IMR-90 (cell line): Measurements from ENCODE around the gene ARMC5. TPM values are rescaled to one million over a fixed set of nuclear protein-coding genes. Genes with fewer than 3 reads are reported as not detected.

Experiments used
- ATAC-seq: fragments of 200-7000 bp; cut with Tn5 transposase; 2 replicates; pipeline ENCODE4 v1.9.1; 2020; ENCODE audit warnings: low read depth, mild to moderate bottlenecking, moderate library complexity
- BruUV-seq: library from RNA; stranded (reverse); fragments of 400-500 nt; replicated peaks from 2 replicates; lab custom pipeline; 2021; lab: Mats Ljungman, UMichigan
- CTCF ChIA-PET: fragments of 300-600 bp; formaldehyde crosslinking; extraction: SDS; loops from one replicate; lab custom pipeline; 2021; ENCODE audit warnings: antibody characterized with exemption; lab: Yijun Ruan, JAX
- POLR2A ChIA-PET: fragments of 300-600 bp; sonication (Branson Sonifier 250); formaldehyde crosslinking; loops from one replicate; lab custom pipeline; 2022; ENCODE audit warnings: antibody characterized with exemption; ENCODE audit not compliant: unreplicated experiment; lab: Charles Lee
- DNase-seq: peaks from one replicate; pipeline ENCODE4 v3.0.0; 2013
- H2AFZ ChIP-seq: replicated peaks from 2 replicates; pipeline ENCODE3; 2013; ENCODE audit warnings: low read length, mild to moderate bottlenecking; ENCODE audit not compliant: poor library complexity
- H2AK5ac ChIP-seq: 2 replicates; pipeline ENCODE4 v1.6.1; 2013; ENCODE audit warnings: low read depth, low read length, inconsistent platforms
- H2AK9ac ChIP-seq: replicated peaks from 2 replicates; pipeline ENCODE3; 2013; ENCODE audit warnings: mild to moderate bottlenecking, low read depth, low read length, moderate library complexity; ENCODE audit not compliant: poor library complexity
- H2BK120ac ChIP-seq: 2 replicates; pipeline ENCODE4 v1.6.1; 2013; ENCODE audit warnings: low read depth, low read length, inconsistent platforms
- H2BK15ac ChIP-seq: 3 replicates; pipeline ENCODE4 v1.6.1; 2013; ENCODE audit warnings: low read depth, low read length, inconsistent platforms
- H2BK20ac ChIP-seq: 2 replicates; pipeline ENCODE4 v1.6.1; 2013; ENCODE audit warnings: low read depth, mild to moderate bottlenecking, inconsistent platforms, low read length, moderate library complexity
- H2BK5ac ChIP-seq: 2 replicates; pipeline ENCODE4 v1.6.1; 2013; ENCODE audit warnings: mild to moderate bottlenecking, low read depth, low read length, inconsistent platforms; ENCODE audit not compliant: poor library complexity, severe bottlenecking
- H3K14ac ChIP-seq: replicated peaks from 2 replicates; pipeline ENCODE4 v1.6.1; 2013; ENCODE audit warnings: low read depth, low read length, inconsistent platforms
- H3K18ac ChIP-seq: 2 replicates; pipeline ENCODE4 v1.6.1; 2013; ENCODE audit warnings: low read depth, low read length, control low read depth
- H3K23ac ChIP-seq: 2 replicates; pipeline ENCODE4 v1.6.1; 2013; ENCODE audit warnings: low read depth, low read length, inconsistent platforms
- H3K27ac ChIP-seq: 2 replicates; pipeline ENCODE4 v1.5.1; 2013; ENCODE audit warnings: mild to moderate bottlenecking, control low read depth, low read length; ENCODE audit not compliant: insufficient read depth
- H3K27me3 ChIP-seq: 2 replicates; pipeline ENCODE4 v1.6.1; 2013; ENCODE audit warnings: low read length; ENCODE audit not compliant: control insufficient read depth, insufficient read depth
- H3K36me3 ChIP-seq: 2 replicates; pipeline ENCODE4 v1.6.1; 2013; ENCODE audit warnings: low read length, mixed read lengths; ENCODE audit not compliant: control insufficient read depth, insufficient read depth
- H3K4ac ChIP-seq: 2 replicates; pipeline ENCODE4 v1.6.1; 2013; ENCODE audit warnings: low read depth, low read length, inconsistent platforms
- H3K4me1 ChIP-seq: 2 replicates; pipeline ENCODE4 v1.6.1; 2013; ENCODE audit warnings: low read length, mixed read lengths; ENCODE audit not compliant: control insufficient read depth, insufficient read depth
- H3K4me2 ChIP-seq: 2 replicates; pipeline ENCODE4 v1.6.1; 2013; ENCODE audit warnings: low read depth, mild to moderate bottlenecking, control low read depth, low read length, moderate library complexity
- H3K4me3 ChIP-seq: 2 replicates; pipeline ENCODE4 v1.5.1; 2013; ENCODE audit warnings: low read depth, mild to moderate bottlenecking, control low read depth, low read length, moderate library complexity; ENCODE audit not compliant: insufficient read depth
- H3K56ac ChIP-seq: 2 replicates; pipeline ENCODE4 v1.6.1; 2013; ENCODE audit warnings: low read length, inconsistent platforms; ENCODE audit not compliant: insufficient read depth; ENCODE audit errors: extremely low read depth
- H3K79me1 ChIP-seq, 2 experiments: 2 replicates each; pipeline ENCODE4 v1.6.1; 2013; ENCODE audit warnings: low read length in 2 of 2, inconsistent platforms in 1 of 2, low read depth in 1 of 2
- H3K9ac ChIP-seq: 2 replicates; pipeline ENCODE4 v1.6.1; 2013; ENCODE audit warnings: low read depth, low read length, control low read depth
- H3K9me1 ChIP-seq: 2 replicates; pipeline ENCODE4 v1.6.1; 2013; ENCODE audit warnings: low read length, inconsistent platforms; ENCODE audit not compliant: insufficient read depth
- H3K9me3 ChIP-seq: 2 replicates; pipeline ENCODE4 v1.6.1; 2013; ENCODE audit warnings: low read length; ENCODE audit not compliant: control insufficient read depth, insufficient read depth
- H4K20me1 ChIP-seq: 2 replicates; pipeline ENCODE4 v1.6.1; 2013; ENCODE audit warnings: low read length, inconsistent platforms; ENCODE audit not compliant: insufficient read depth
- H4K5ac ChIP-seq: 2 replicates; pipeline ENCODE4 v1.6.1; 2013; ENCODE audit warnings: mild to moderate bottlenecking, low read depth, low read length, control low read depth
- H4K8ac ChIP-seq, 2 experiments: 2 replicates each; pipeline ENCODE4 v1.6.1; 2013; ENCODE audit warnings: low read depth in 2 of 2, low read length in 2 of 2, control low read depth in 1 of 2, inconsistent platforms in 1 of 2
- H4K91ac ChIP-seq: 2 replicates; pipeline ENCODE4 v1.6.1; 2013; ENCODE audit warnings: low read depth, low read length, inconsistent platforms; ENCODE audit not compliant: insufficient read depth
- BHLHE40 ChIP-seq: fragments of 150-350 bp; IDR thresholded peaks from 2 replicates; pipeline ENCODE4 v1.6.1; 2016; ENCODE audit warnings: mild to moderate bottlenecking, low read depth, low read length
- CEBPB ChIP-seq: IDR thresholded peaks from 2 replicates; pipeline ENCODE4 v1.6.1; 2012; ENCODE audit warnings: low read depth, low read length, improper control_type of control experiment
- CHD1 ChIP-seq: IDR thresholded peaks from 2 replicates; pipeline ENCODE4 v1.6.1; 2012; ENCODE audit warnings: low read depth, low read length, improper control_type of control experiment
- CTCF ChIP-seq: conservative IDR thresholded peaks from 2 replicates; pipeline ENCODE4 v1.5.1; 2012; ENCODE audit warnings: mild to moderate bottlenecking, low read depth, low read length, improper control_type of control experiment
- ELK1 ChIP-seq: fragments of 150-350 bp; IDR thresholded peaks from 2 replicates; pipeline ENCODE4 v1.6.1; 2016; ENCODE audit warnings: low read depth, mild to moderate bottlenecking, low read length, moderate library complexity, borderline replicate concordance
- FOS ChIP-seq: fragments of 150-350 bp; IDR thresholded peaks from 2 replicates; pipeline ENCODE4 v1.6.1; 2016; ENCODE audit warnings: low read depth, low read length
- MAFK ChIP-seq: IDR thresholded peaks from 2 replicates; pipeline ENCODE4 v1.6.1; 2012; ENCODE audit warnings: low read depth, low read length, improper control_type of control experiment
- MAZ ChIP-seq: IDR thresholded peaks from 2 replicates; pipeline ENCODE4 v1.6.1; 2012; ENCODE audit warnings: low read depth, mild to moderate bottlenecking, low read length, improper control_type of control experiment, moderate library complexity, borderline replicate concordance
- MXI1 ChIP-seq: IDR thresholded peaks from 2 replicates; pipeline ENCODE4 v1.6.1; 2012; ENCODE audit warnings: low read depth, mild to moderate bottlenecking, low read length, moderate library complexity, borderline replicate concordance
- NFE2L2 ChIP-seq: fragments of 150-350 bp; IDR thresholded peaks from 2 replicates; pipeline ENCODE4 v1.6.1; 2016; ENCODE audit warnings: low read depth, mild to moderate bottlenecking, low read length
- POLR2A ChIP-seq: IDR thresholded peaks from 2 replicates; pipeline ENCODE4 v1.6.1; 2012; ENCODE audit warnings: mild to moderate bottlenecking, low read depth, low read length
- RAD21 ChIP-seq: IDR thresholded peaks from 2 replicates; pipeline ENCODE4 v1.6.1; 2012; ENCODE audit warnings: low read length, improper control_type of control experiment
- RCOR1 ChIP-seq: IDR thresholded peaks from 2 replicates; pipeline ENCODE4 v1.6.1; 2012; ENCODE audit warnings: mild to moderate bottlenecking, low read length, improper control_type of control experiment; ENCODE audit not compliant: insufficient replicate concordance
- RFX5 ChIP-seq: IDR thresholded peaks from 2 replicates; pipeline ENCODE4 v1.8.0; 2012; ENCODE audit warnings: low read depth, mild to moderate bottlenecking, low read length, moderate library complexity
- SMC3 ChIP-seq: fragments of 150-350 bp; IDR thresholded peaks from 2 replicates; pipeline ENCODE4 v1.6.1; 2016; ENCODE audit warnings: low read depth, mild to moderate bottlenecking, antibody characterized with exemption, low read length, moderate library complexity
- WGBS, 2 experiments: methylation state at CpG; one replicate each; pipeline versions ENCODE4 v1.1.5 to v1.1.7; 2013; ENCODE audit warnings: missing lambda C conversion rate in 2 of 2; ENCODE audit not compliant: insufficient read length in 1 of 2; ENCODE audit errors: extremely low coverage in 2 of 2; 5-methylcytosine and 5-hydroxymethylcytosine counted together
- dilution Hi-C: fragments of 300-500 bp; cut with HindIII; formaldehyde crosslinking; loops from one replicate; pipeline ENCODE4 v1.14.3; 2018; ENCODE audit warnings: low sequenced_read_pairs; ENCODE audit not compliant: unreplicated experiment
- in situ Hi-C: fragments of 300-500 bp; cut with MboI; formaldehyde crosslinking; loops from 3 replicates; pipeline ENCODE4 v1.14.3; 2019; ENCODE audit warnings: low sequenced_read_pairs, inconsistent platforms, mixed read lengths
- intact Hi-C: fragments of 100-400 bp; cut with micrococcal nuclease; formaldehyde crosslinking; loops from 2 replicates; pipeline ENCODE4 v1.10.0; 2022
- polyA plus RNA-seq, 3 experiments: library from polyadenylated mRNA; depleted of rRNA; stranded (reverse); fragments of >200 nt; gene quantifications; 2 replicates each; pipeline ENCODE4 v1.2.3, GENCODE V29; 2012; ENCODE audit warnings: low replicate concordance in 1 of 3
- total RNA-seq: library from RNA; depleted of rRNA; stranded (reverse); fragments of >200 nt; gene quantifications from 2 replicates; pipeline ENCODE4 v1.2.3, GENCODE V29; 2012

ARMC5 gene
- total and polyA plus RNA-seq, 2 of the 4 experiments (the other 2 are of a cell fraction) = 2.3 to 7.5 TPM

GRCh38 chr16:31498493-31498892 is 39.2 kb downstream of the ARMC5 start:
- in situ Hi-C loops (no loop called here), dilution Hi-C loops (no loop called here), intact Hi-C loops (no loop called here)
- H2AK5ac ChIP-seq = no peak overlapping the region
- no peak overlapping the region for H4K5ac ChIP-seq
- H4K91ac ChIP-seq = no peak overlapping the region
- no peaks in the 10 kb centered on the region for H3K9me3 ChIP-seq
- WGBS, 2 experiments = 95% methylated on average over 5 of the region's 8 CpGs; no CpG with 5 or more reads in 1 of the 2 experiments
- H3K18ac ChIP-seq = no peak overlapping the region
- H3K14ac ChIP-seq = no peak overlapping the region
- H2BK120ac ChIP-seq = no peak overlapping the region
- no TSS peak for BruUV-seq
- H3K4me1 ChIP-seq = peaks cover 4% of the 10 kb centered on the region
- H3K27me3 ChIP-seq = no peaks in the 10 kb centered on the region
- H2BK5ac ChIP-seq = no peak overlapping the region
- H3K4me2 ChIP-seq = no peak overlapping the region
- no peak overlapping the region for H3K9ac ChIP-seq
- ChIA-PET POLR2A (interaction anchor here (1.9 kb wide), 1 partner anchor 10 kb away, joined by 5 read pairs; the partner anchor contains the start of gene RUSF1), CTCF (no interaction called here)
- peaks cover 13% of the 10 kb centered on the region; the same call in 1 of the 2 replicates for H4K20me1 ChIP-seq
- ATAC-seq = no peak
- no peak overlapping the region for H4K8ac ChIP-seq
- H2AFZ ChIP-seq = no peak overlapping the region
- H3K4me3 ChIP-seq = no peak overlapping the region
- no peak for DNase-seq
- H2BK20ac ChIP-seq = no peak overlapping the region
- TF ChIP-seq MAFK (no peak), BHLHE40 (no peak), NFE2L2 (no peak), POLR2A (no peak), MXI1 (no peak), CEBPB (no peak), RCOR1 (no peak), RFX5 (no peak), CTCF (no peak), ELK1 (no peak), FOS (no peak), SMC3 (no peak), CHD1 (no peak), RAD21 (no peak), MAZ (no peak)
- H3K4ac ChIP-seq = no peak overlapping the region
- H2BK15ac ChIP-seq = no peak overlapping the region
- H3K9me1 ChIP-seq = peaks cover 17% of the 10 kb centered on the region
- H2AK9ac ChIP-seq = no peak overlapping the region
- H3K27ac ChIP-seq = no peak overlapping the region
- H3K56ac ChIP-seq = no peak overlapping the region
- H3K36me3 ChIP-seq = peaks cover 63% of the 10 kb centered on the region
- H3K23ac ChIP-seq = no peak overlapping the region
- peaks cover 17 to 42% of the 10 kb centered on the region in 2 experiments for H3K79me1 ChIP-seq
